Heart right ventricle (tissue), 16 donors: ENCODE measurements around the gene VIL1. TPM values are rescaled to one million over a fixed set of nuclear protein-coding genes. Genes with fewer than 3 reads are reported as not detected.

ENCODE experiments used
- ATAC-seq, 8 donors: fragments of 200-7000 bp; cut with Tn5 transposase; one replicate each; pipeline ENCODE4 v1.9.1; 2020; ENCODE audit warnings: mild to moderate bottlenecking in 8 of 8, moderate library complexity in 8 of 8, moderate number of reproducible peaks in 1 of 8
- DNase-seq, 2 donors: peaks; one replicate each; pipeline ENCODE4 v3.0.0-alpha.2; 2020
- H3K27ac ChIP-seq, 10 donors: fragments of 200-600 bp; sonication (generic) in 2 of 10; one replicate each; pipeline versions ENCODE4 v1.5.0 to v1.8.0; 2020 to 2022; ENCODE audit warnings: mild to moderate bottlenecking in 3 of 10
- H3K27me3 ChIP-seq, 7 donors: fragments of 200-600 bp; one replicate each; pipeline ENCODE4 v1.8.0; 2021 to 2022; ENCODE audit warnings: mild to moderate bottlenecking in 2 of 7
- H3K36me3 ChIP-seq, 9 donors: fragments of 200-600 bp; sonication (generic) in 1 of 9; one replicate each; pipeline versions ENCODE4 v1.5.0 to v1.8.0; 2020 to 2022; ENCODE audit warnings: mild to moderate bottlenecking in 2 of 9
- H3K4me1 ChIP-seq, 9 donors: fragments of 200-600 bp; sonication (generic) in 1 of 9; one replicate each; pipeline versions ENCODE4 v1.5.0 to v1.8.0; 2020 to 2022; ENCODE audit warnings: mild to moderate bottlenecking in 4 of 9
- H3K4me3 ChIP-seq, 10 donors: fragments of 200-600 bp; sonication (generic) in 2 of 10; one replicate each; pipeline versions ENCODE4 v1.5.0 to v1.8.0; 2020 to 2022; ENCODE audit warnings: mild to moderate bottlenecking in 7 of 10, moderate library complexity in 2 of 10
- H3K9me3 ChIP-seq, 11 donors: fragments of 200-600 bp in 10 of 11; sonication (generic) in 2 of 11; one replicate each; pipeline versions ENCODE4 v1.5.0 to v1.8.0; 2013 to 2022; ENCODE audit warnings: mild to moderate bottlenecking in 2 of 11, control low read depth in 1 of 11, moderate library complexity in 1 of 11
- CTCF ChIP-seq, 9 donors: fragments of 200-600 bp; sonication (generic) in 2 of 9; IDR thresholded peaks; one replicate each; pipeline versions ENCODE4 v1.5.0 to v1.8.0; 2021 to 2022; ENCODE audit warnings: antibody characterized with exemption in 9 of 9, mild to moderate bottlenecking in 5 of 9, moderate library complexity in 1 of 9
- WGBS, 2 donors: extraction: QIAGEN DNeasy Blood & Tissue Kit; methylation state at CpG; one replicate each; pipeline ENCODE4 v1.1.7; 2013; ENCODE audit warnings: inconsistent platforms in 1 of 2; 5-methylcytosine and 5-hydroxymethylcytosine counted together
- intact Hi-C, 10 donors: fragments of 100-400 bp; cut with DNase I; formaldehyde crosslinking; loops; one replicate each; pipeline versions ENCODE4 v1.11.1 to v1.14.2; 2022
- polyA plus RNA-seq, 2 donors: library from polyadenylated mRNA; stranded (reverse); fragments of 200-250 nt; gene quantifications; one replicate each; pipeline ENCODE4 v1.2.3, GENCODE V29; 2013
- total RNA-seq, 10 donors: library from RNA; stranded (reverse); fragmentation: NEBNext Ultra II Directional in 3 of 10; extraction: Animal tissue kit (Norgen Biotek cat#: 25700) in 3 of 10; gene quantifications; one replicate each; pipeline versions ENCODE4 v1.2.1 to v1.2.4, GENCODE V29; 2021 to 2023
- donor health status: Arrhythmogenic right ventricular cardiomyopathy.
- donor health status: ischemic (EF 13 %, LVEDD 7.1; RV severe dilation, severe dysfunction).
- donor health status: healthy with polysubstance abuse.
- donor health status: DM: no; HTN: yes; CAD: no.
- donor health status: DM: no; HTN: no; CAD: no.
- donor health status: ischemic (EF 25% LVEDD 6.9; RV normal size, moderate dysfunction).
- donor health status: ischemic (EF 25% LVEDD 5.7; RV mildly dilated, moderate dysfunction).
- donor health status: healthy.
- donor health status: DM: yes; HTN: yes; CAD: no.
- donor health status: Ischemic cardiomyopathy.
- donor health status: ischemic (EF 35%, LVEDD 5.7; RV mildly dilated, moderate dysfunction).
- donor health status: nonischemic (EF 11% LVEDD 7.7; RV severe dilation, severe dysfunction).
- donor health status: DM: yes; HTN: yes; CAD: no.
- donor health status: PGD.
- donor health status: ischemic (EF 29% LVEDD 5.4; RV normal size, mild dysfunction).
- donor health status: nonischemic (EF 23%, LVEDD 6.1; RV moderate dilation, normal function).

Gene VIL1
- total and polyA plus RNA-seq, 12 donors, result 0.06 TPM; not detected in 11

- H3K27ac ChIP-seq, result peak within 1 kb of the TSS; percentile 98 to 100 (median 100)
- H3K36me3 ChIP-seq, result peaks cover 0 to 38% (median 31%) of the 10 kb centered on the region in 9 donors
- 0 to 1% methylated on average over 54 to 76 of the region's 78 CpGs for WGBS, 2 donors
- peak; percentile 44 to 68 (median 64) for ATAC-seq
- peak within 1 kb of the TSS; percentile 79 to 100 (median 98) for H3K4me3 ChIP-seq
- no peaks in the 10 kb centered on the region for H3K27me3 ChIP-seq
- peak; percentile 96 to 98 for DNase-seq
- intact Hi-C loops, result loop anchor here in 9 of 10 donors (2.0 to 10.0 kb wide), 9 partner anchors 95 to 255 kb away; partner anchors contain the start of genes AAMP (in 6 of the 9), PNKD (in 6 of the 9), TMBIM1 (in 4 of the 9) and BCS1L (in 2 of the 9)
- TF ChIP-seq CTCF (IDR thresholded peaks at IDR 0.05), result peak in 5 of 9 donors; percentile 16 to 44 (median 27)
- peaks cover 14 to 72% (median 52%) of the 10 kb centered on the region in 9 donors for H3K4me1 ChIP-seq
- H3K9me3 ChIP-seq, result no peaks in the 10 kb centered on the region
These were observed 19.3 kb upstream of the VIL1 start, which contains the start of gene CTDSP1 for GRCh38 chr2:218399391-218400166. Gene CTDSP1 (plus strand): TSS chr2:218399868. CDS start chr2:218400091, 223 bp downstream.

DNA sequence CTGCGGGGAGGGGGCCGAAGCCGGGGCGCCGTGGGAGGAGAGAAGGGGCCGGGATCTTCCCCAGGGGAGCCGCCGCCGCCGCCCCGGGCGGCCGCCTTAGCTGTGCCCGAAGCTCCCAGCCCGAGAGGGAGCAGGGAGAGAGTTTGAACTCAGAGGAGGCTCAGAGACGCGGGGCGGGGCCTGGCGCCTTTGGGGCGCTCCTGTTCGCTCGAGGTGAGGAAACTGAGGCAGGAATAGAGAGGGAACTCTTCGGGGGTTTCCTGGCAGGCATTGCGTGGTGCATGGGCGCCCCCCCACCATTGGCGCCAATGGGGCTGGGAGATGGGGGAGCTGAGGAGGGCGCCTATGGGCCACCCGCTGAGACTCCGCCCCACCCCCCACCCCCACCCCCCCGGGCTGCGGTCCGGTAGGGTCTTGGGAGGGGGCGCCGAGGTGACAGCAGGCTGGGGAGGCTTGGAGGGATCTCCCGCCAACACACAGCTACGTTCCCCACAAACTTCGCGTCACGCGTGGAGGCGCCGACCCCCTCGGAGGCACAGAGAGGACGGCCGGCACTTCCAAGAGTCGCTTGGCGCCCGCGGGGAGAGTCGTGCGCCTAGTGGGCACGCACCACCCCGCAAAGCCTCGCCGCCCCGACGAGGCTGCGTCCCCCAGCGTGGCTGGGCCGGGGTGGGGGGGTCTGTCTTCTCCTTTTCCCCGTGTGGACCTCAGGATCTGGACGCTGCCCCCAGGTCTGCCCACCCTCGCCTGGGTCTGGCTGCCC, 18.6 kb upstream of the VIL1 start:
- DNase-seq (peak; percentile 52 to 55), ATAC-seq (peak in 1 of 8 donors; percentile 2)
- Histone ChIP-seq H3K27ac (peak overlapping the region; percentile 98 to 100 (median 100)), H3K4me3 (peak overlapping the region; percentile 79 to 100 (median 98)), H3K36me3 (peaks cover 0 to 44% (median 37%) of the 10 kb centered on the region in 9 donors), H3K27me3 (no peaks in the 10 kb centered on the region), H3K4me1 (peaks cover 18 to 72% (median 59%) of the 10 kb centered on the region in 9 donors), H3K9me3 (no peaks in the 10 kb centered on the region)
- TF ChIP-seq CTCF (IDR thresholded peaks at IDR 0.05), result no peak
- intact Hi-C loops, result loop anchor here in 3 of 10 donors (10.0 kb wide), 2 partner anchors 244 to 254 kb away; partner anchors contain the start of genes BCS1L (in 2 of the 3) and ZNF142 (in 2 of the 3)
- 1% methylated on average over 51 to 63 of the region's 63 CpGs for WGBS, 2 donors

- peaks cover 24 to 74% (median 62%) of the 10 kb centered on the region in 9 donors for H3K4me1 ChIP-seq
- H3K36me3 ChIP-seq, result peaks cover 0 to 45% (median 37%) of the 10 kb centered on the region in 9 donors
- no peak for TF ChIP-seq CTCF (IDR thresholded peaks at IDR 0.05)
- peak overlapping the region; percentile 98 to 100 (median 100) for H3K27ac ChIP-seq
- ATAC-seq (no peak), DNase-seq (peak in 1 of 2 donors; percentile 40)
- peak overlapping the region; percentile 79 to 100 (median 98) for H3K4me3 ChIP-seq
- intact Hi-C loops, result loop anchor here in 3 of 10 donors (10.0 kb wide), 2 partner anchors 244 to 254 kb away; partner anchors contain the start of genes BCS1L (in 2 of the 3) and ZNF142 (in 2 of the 3)
- WGBS, 2 donors, result 29 to 34% methylated on average over 24 of the region's 24 CpGs
- H3K9me3 ChIP-seq, result no peaks in the 10 kb centered on the region
- no peaks in the 10 kb centered on the region for H3K27me3 ChIP-seq
These were observed 17.7 kb upstream of the VIL1 start for GRCh38 chr2:218400930-218401881.
